GM19099 (cell line): Measurements from ENCODE around the gene SH3TC1.

Experiments
- POLR2A ChIP-seq: IDR thresholded peaks from 3 replicates; pipeline ENCODE4 v1.6.1; 2011; ENCODE audit warnings: low read depth; ENCODE audit not compliant: insufficient read length; ENCODE audit errors: extremely low read depth

Gene SH3TC1

GRCh38 chr4:8251110-8251883 is 52.2 kb downstream of the SH3TC1 start:
- no peak for TF ChIP-seq POLR2A

- no peak for TF ChIP-seq POLR2A
Measured at GRCh38 chr4:8252301-8253173, 53.4 kb downstream of the SH3TC1 start.

GRCh38 chr4:8254076-8254475 is 55.0 kb downstream of the SH3TC1 start:
- TF ChIP-seq POLR2A: no peak

GRCh38 chr4:8255698-8256441 is 56.8 kb downstream of the SH3TC1 start:
- TF ChIP-seq POLR2A: no peak

GRCh38 chr4:8257854-8258253 is 58.8 kb downstream of the SH3TC1 start:
- TF ChIP-seq POLR2A: no peak

- no peak for TF ChIP-seq POLR2A
Measured at GRCh38 chr4:8258552-8259212, 59.6 kb downstream of the SH3TC1 start.

- no peak for TF ChIP-seq POLR2A
Measured at GRCh38 chr4:8259743-8260430, 60.8 kb downstream of the SH3TC1 start.

GRCh38 chr4:8260656-8261111 is 61.6 kb downstream of the SH3TC1 start:
- TF ChIP-seq POLR2A: no peak

- TF ChIP-seq POLR2A: no peak
Measured at GRCh38 chr4:8261851-8262535, 62.9 kb downstream of the SH3TC1 start.

GRCh38 chr4:8262637-8263322 is 63.7 kb downstream of the SH3TC1 start:
- no peak for TF ChIP-seq POLR2A

- no peak for TF ChIP-seq POLR2A
Measured at GRCh38 chr4:8263397-8263796, 64.3 kb downstream of the SH3TC1 start.

GRCh38 chr4:8264106-8264505 is 65.0 kb downstream of the SH3TC1 start:
- TF ChIP-seq POLR2A: no peak

- no peak for TF ChIP-seq POLR2A
Measured at GRCh38 chr4:8265171-8265929, 66.3 kb downstream of the SH3TC1 start.

GRCh38 chr4:8266088-8266487 is 67.0 kb downstream of the SH3TC1 start:
- TF ChIP-seq POLR2A: no peak
